NB4 (cell line): ENCODE data around the gene CDKAL1.

ENCODE experiments used
- MAX ChIP-seq: IDR thresholded peaks from 2 replicates; pipeline ENCODE4 v1.6.1; 2011; ENCODE audit warnings: low read depth, low read length
- POLR2A ChIP-seq: IDR thresholded peaks from 2 replicates; pipeline ENCODE4 v1.6.1; 2011; ENCODE audit warnings: mild to moderate bottlenecking; ENCODE audit not compliant: insufficient read length; ENCODE audit errors: extremely low read depth
- TF ChIP-seq, protein P1 (sequence below): IDR thresholded peaks from one replicate; pipeline ENCODE4 v1.5.1; 2012; ENCODE audit warnings: low read depth, low read length

GRCh38 chr6:21208796-21209186 is 674.5 kb downstream of the CDKAL1 start:
- TF ChIP-seq MAX: no peak
- TF ChIP-seq POLR2A: no peak
- TF ChIP-seq, protein P1, sequence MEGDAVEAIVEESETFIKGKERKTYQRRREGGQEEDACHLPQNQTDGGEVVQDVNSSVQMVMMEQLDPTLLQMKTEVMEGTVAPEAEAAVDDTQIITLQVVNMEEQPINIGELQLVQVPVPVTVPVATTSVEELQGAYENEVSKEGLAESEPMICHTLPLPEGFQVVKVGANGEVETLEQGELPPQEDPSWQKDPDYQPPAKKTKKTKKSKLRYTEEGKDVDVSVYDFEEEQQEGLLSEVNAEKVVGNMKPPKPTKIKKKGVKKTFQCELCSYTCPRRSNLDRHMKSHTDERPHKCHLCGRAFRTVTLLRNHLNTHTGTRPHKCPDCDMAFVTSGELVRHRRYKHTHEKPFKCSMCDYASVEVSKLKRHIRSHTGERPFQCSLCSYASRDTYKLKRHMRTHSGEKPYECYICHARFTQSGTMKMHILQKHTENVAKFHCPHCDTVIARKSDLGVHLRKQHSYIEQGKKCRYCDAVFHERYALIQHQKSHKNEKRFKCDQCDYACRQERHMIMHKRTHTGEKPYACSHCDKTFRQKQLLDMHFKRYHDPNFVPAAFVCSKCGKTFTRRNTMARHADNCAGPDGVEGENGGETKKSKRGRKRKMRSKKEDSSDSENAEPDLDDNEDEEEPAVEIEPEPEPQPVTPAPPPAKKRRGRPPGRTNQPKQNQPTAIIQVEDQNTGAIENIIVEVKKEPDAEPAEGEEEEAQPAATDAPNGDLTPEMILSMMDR: no peak
